T-helper 9 cell (primary cell): ENCODE measurements around the gene ACTL10.

ENCODE experiments used
- DNase-seq: peaks from one replicate; pipeline ENCODE4 v3.0.0-alpha.2; 2020

Gene ACTL10

GRCh38 chr20:33664762-33665144 lies 2.0 kb upstream of the ACTL10 start:
- DNase-seq = no peak

DNA sequence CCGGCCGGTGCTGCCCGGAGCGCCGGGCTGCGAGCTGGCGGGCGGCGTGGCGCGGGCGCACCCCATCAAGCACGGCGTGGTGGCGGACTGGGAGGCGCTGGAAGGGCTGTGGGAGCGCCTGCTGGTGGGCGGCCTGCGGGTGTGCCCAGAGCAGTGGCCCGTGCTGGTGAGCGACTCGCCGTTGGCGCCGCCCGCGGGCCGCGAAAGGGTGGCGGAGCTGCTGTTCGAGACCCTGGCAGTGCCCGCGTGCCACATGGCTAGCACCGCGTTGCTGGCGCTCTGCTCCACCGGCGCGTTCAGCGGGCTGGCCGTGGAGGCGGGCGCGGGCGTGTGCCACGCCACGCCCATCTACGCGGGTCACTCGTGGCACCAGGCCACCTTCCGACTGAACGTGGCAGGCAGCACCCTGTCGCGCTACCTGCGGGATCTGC lies 517 bp downstream of the ACTL10 start:
- peak; percentile 29 for DNase-seq

GRCh38 chr20:33667676-33668465 lies 1.1 kb downstream of the ACTL10 start:
- DNase-seq = peak; percentile 66

GRCh38 chr20:33668466-33669155 lies 1.9 kb downstream of the ACTL10 start:
- DNase-seq = no peak

DNA sequence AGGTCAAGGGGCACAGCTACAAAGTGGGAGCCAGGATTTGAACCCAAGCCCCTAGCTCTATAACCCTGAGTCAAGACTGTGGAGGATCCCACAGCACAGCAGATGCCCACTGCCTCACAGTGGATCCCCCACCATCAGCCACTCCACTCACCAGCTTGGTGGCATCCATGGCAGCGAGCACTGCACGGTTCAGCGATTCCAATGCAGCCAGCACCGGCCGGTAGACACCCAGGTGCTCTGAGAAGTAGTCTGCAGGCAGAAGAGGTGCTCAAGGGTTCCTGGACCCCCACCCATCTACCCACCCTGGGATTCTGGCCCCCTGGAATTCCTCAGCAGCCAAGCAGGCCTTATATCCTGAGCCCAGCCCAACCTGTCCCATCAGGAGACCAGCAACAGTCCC lies 2.5 kb downstream of the ACTL10 start:
- DNase-seq = no peak

GRCh38 chr20:33669873-33670640 lies 3.3 kb downstream of the ACTL10 start:
- DNase-seq = no peak

- no peak for DNase-seq
These were observed 4.2 kb downstream of the ACTL10 start for GRCh38 chr20:33670715-33671499.

DNA sequence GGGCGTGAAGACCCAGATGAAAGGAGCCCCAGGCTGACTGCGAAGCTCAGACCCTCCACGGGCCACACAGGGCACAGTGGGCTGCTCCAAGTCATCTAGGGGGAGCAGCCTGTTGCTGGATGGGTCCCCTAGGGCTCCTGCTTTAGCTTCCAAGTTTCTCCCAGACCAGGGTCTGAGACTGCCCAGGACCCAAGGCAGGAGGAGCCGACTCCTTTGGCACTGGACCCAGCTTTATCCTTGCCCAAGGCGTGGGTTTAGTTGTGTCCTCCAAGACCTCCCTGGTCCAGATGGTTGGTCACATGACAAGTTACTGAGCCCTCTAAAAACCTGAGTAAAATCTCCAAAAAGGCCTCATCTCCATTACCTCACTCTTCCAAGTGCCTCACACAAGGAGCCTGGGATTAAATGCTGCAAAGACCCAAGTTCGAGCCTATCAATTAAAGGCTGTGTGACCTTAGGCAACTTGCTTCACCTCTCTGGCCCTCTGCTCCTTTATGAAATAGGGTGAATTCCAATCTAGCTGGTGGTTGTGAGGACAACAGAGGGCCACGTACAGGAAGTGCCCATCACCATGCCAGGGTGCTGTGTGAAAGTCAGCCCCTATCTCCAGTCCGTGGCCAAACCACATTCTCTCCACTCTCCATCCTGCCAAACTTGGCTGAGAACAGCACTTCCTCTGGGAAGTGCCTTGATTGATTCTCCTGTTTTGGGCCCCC lies 5.0 kb downstream of the ACTL10 start:
- no peak for DNase-seq

- no peak for DNase-seq
These were observed 5.8 kb downstream of the ACTL10 start for GRCh38 chr20:33672426-33673113.

- no peak for DNase-seq
These were observed 6.3 kb downstream of the ACTL10 start for GRCh38 chr20:33673114-33673409.

- DNase-seq = no peak
These were observed 6.9 kb downstream of the ACTL10 start for GRCh38 chr20:33673410-33674293.

GRCh38 chr20:33674294-33675135 lies 7.8 kb downstream of the ACTL10 start, which contains the start of gene NECAB3:
Gene NECAB3 (minus strand): TSS chr20:33674428. CDS start chr20:33674352, 76 bp downstream.
- peak; percentile 49 for DNase-seq

- DNase-seq = no peak
These were observed 8.6 kb downstream of the ACTL10 start for GRCh38 chr20:33675136-33675959.

- no peak for DNase-seq
These were observed 9.4 kb downstream of the ACTL10 start for GRCh38 chr20:33676121-33676520.

- no peak for DNase-seq
These were observed 10.2 kb downstream of the ACTL10 start for GRCh38 chr20:33676652-33677645.

GRCh38 chr20:33677991-33678702 lies 11.4 kb downstream of the ACTL10 start:
- no peak for DNase-seq
